Fibroblast of lung (primary cell): ENCODE data around the gene TSSC4. TPM values are rescaled to one million over a fixed set of nuclear protein-coding genes. Genes with fewer than 3 reads are reported as not detected.

Experiments used
- DNase-seq, 2 donors: peaks; one replicate each; pipeline versions ENCODE4 v3.0.0 to v3.0.0-alpha.2; 2010; ENCODE audit warnings: low read depth in 2 of 2
- H2AFZ ChIP-seq: 2 replicates; pipeline ENCODE4 v1.5.1; 2012; ENCODE audit warnings: low read length, control low read depth, inconsistent platforms
- H3K27ac ChIP-seq: 2 replicates; pipeline ENCODE4 v1.5.1; 2011; ENCODE audit warnings: low read length, control low read depth; ENCODE audit not compliant: insufficient read depth
- H3K27me3 ChIP-seq: 2 replicates; pipeline ENCODE4 v1.5.1; 2011; ENCODE audit warnings: mild to moderate bottlenecking, low read length; ENCODE audit not compliant: control insufficient read depth, insufficient read depth
- H3K36me3 ChIP-seq: 2 replicates; pipeline ENCODE4 v1.5.1; 2011; ENCODE audit warnings: low read length; ENCODE audit not compliant: control insufficient read depth, insufficient read depth
- H3K4me1 ChIP-seq: 2 replicates; pipeline ENCODE4 v1.5.1; 2011; ENCODE audit warnings: low read length; ENCODE audit not compliant: control insufficient read depth, insufficient read depth; ENCODE audit errors: extremely low read depth
- H3K4me2 ChIP-seq: 2 replicates; pipeline ENCODE4 v1.5.1; 2011; ENCODE audit warnings: low read length, control low read depth; ENCODE audit not compliant: insufficient read depth; ENCODE audit errors: extremely low read depth
- H3K4me3 ChIP-seq, 4 experiments: fragments of 200-600 bp in 1 of 4; sonication (generic) in 1 of 4; replicated peaks in 1 of 4; 2 replicates each; pipeline ENCODE4 v1.5.1; 2011 to 2016; ENCODE audit warnings: low read length in 4 of 4, low read depth in 3 of 4, mild to moderate bottlenecking in 3 of 4, control low read depth in 2 of 4, inconsistent platforms in 1 of 4, mixed read lengths in 1 of 4; ENCODE audit not compliant: insufficient read depth in 1 of 4; ENCODE audit errors: control extremely low read depth in 1 of 4
- H3K79me2 ChIP-seq: 2 replicates; pipeline ENCODE4 v1.5.1; 2012; ENCODE audit warnings: mild to moderate bottlenecking, low read length, inconsistent platforms; ENCODE audit not compliant: control insufficient read depth, insufficient read depth
- H3K9ac ChIP-seq: 2 replicates; pipeline ENCODE4 v1.5.1; 2011; ENCODE audit warnings: mild to moderate bottlenecking, low read length, control low read depth; ENCODE audit not compliant: insufficient read depth
- H3K9me3 ChIP-seq: 2 replicates; pipeline ENCODE4 v1.5.1; 2012; ENCODE audit warnings: low read depth, low read length; ENCODE audit not compliant: control insufficient read depth, insufficient read depth
- H4K20me1 ChIP-seq: 2 replicates; pipeline ENCODE4 v1.5.1; 2011; ENCODE audit warnings: low read length; ENCODE audit not compliant: control insufficient read depth, insufficient read depth; ENCODE audit errors: extremely low read depth
- EZH2 ChIP-seq: IDR thresholded peaks from 2 replicates; pipeline ENCODE4 v1.5.1; 2012; ENCODE audit warnings: low read length, control low read depth, mild to moderate bottlenecking; ENCODE audit errors: missing control alignments
- polyA plus RNA-seq, 2 donors: library from polyadenylated mRNA; depleted of rRNA in 1 of 2; stranded (reverse) in 1 of 2; unstranded in 1 of 2; fragments of >200 nt; gene quantifications; 2 replicates each; pipeline ENCODE4 v1.2.1, GENCODE V29; 2011 to 2012; ENCODE audit warnings: missing spikeins in 1 of 2
- total RNA-seq: library from RNA; depleted of rRNA; stranded (reverse); fragments of >200 nt; gene quantifications from 2 replicates; pipeline ENCODE4 v1.2.1, GENCODE V29; 2014
- TF ChIP-seq, protein P1 (sequence below), 2 donors: IDR thresholded peaks in 1 of 2; conservative IDR thresholded peaks in 1 of 2; 1 replicate in 1 of 2; 2 replicates in 1 of 2; pipeline ENCODE4 v1.5.1; 2011 to 2012; ENCODE audit warnings: low read length in 2 of 2, control low read depth in 1 of 2, inconsistent platforms in 1 of 2, low read depth in 1 of 2, mild to moderate bottlenecking in 1 of 2

The TSSC4 gene
- total and polyA plus RNA-seq, 2 donors (not counting 1 experiment from before 2014, with no cell fraction given), result 8.8 to 48.7 TPM

DNA sequence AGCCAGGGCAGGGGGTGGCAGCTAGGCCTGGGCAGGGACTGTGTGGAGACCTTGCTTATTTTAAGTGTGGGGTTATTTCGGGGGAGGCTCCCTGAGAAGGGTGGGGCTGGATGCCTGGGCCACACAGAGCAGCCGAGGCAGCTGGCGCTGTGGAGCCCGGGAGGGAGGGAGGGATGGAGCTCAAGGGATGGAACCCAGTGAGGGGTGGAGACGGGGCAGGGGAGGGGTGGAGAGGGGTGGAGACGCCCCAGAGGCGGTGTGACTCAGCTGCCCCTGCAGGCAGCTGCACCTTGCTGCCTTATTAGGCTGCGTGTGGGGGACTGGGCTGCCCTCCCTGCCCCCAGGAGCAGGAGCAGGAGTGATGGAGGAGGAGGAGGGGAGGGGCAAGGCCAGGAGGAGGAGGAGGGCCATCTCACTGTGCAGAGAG, 9.8 kb upstream of the TSSC4 start:
- Histone ChIP-seq H3K4me2 (no peak overlapping the region), H3K27me3 (no peaks in the 10 kb centered on the region), H3K36me3 (peaks cover 35% of the 10 kb centered on the region), H3K79me2 (peaks cover 84% of the 10 kb centered on the region), H2AFZ (no peak overlapping the region), H3K4me3 (no peak overlapping the region), H3K9ac (no peak overlapping the region), H4K20me1 (no peaks in the 10 kb centered on the region), H3K9me3 (no peaks in the 10 kb centered on the region), H3K27ac (peak overlapping the region; percentile 11), H3K4me1 (peaks cover 39% of the 10 kb centered on the region)
- TF ChIP-seq, protein P1, sequence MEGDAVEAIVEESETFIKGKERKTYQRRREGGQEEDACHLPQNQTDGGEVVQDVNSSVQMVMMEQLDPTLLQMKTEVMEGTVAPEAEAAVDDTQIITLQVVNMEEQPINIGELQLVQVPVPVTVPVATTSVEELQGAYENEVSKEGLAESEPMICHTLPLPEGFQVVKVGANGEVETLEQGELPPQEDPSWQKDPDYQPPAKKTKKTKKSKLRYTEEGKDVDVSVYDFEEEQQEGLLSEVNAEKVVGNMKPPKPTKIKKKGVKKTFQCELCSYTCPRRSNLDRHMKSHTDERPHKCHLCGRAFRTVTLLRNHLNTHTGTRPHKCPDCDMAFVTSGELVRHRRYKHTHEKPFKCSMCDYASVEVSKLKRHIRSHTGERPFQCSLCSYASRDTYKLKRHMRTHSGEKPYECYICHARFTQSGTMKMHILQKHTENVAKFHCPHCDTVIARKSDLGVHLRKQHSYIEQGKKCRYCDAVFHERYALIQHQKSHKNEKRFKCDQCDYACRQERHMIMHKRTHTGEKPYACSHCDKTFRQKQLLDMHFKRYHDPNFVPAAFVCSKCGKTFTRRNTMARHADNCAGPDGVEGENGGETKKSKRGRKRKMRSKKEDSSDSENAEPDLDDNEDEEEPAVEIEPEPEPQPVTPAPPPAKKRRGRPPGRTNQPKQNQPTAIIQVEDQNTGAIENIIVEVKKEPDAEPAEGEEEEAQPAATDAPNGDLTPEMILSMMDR (conservative IDR thresholded peaks at IDR 0.05 in 1 of 2, IDR thresholded peaks at IDR 0.05 in 1 of 2; ENCODE audit: low read depth in 1 of 2, low read length in 2 of 2), result no peak
- no peak for TF ChIP-seq EZH2
- DNase-seq, result peak; percentile 85

DNA sequence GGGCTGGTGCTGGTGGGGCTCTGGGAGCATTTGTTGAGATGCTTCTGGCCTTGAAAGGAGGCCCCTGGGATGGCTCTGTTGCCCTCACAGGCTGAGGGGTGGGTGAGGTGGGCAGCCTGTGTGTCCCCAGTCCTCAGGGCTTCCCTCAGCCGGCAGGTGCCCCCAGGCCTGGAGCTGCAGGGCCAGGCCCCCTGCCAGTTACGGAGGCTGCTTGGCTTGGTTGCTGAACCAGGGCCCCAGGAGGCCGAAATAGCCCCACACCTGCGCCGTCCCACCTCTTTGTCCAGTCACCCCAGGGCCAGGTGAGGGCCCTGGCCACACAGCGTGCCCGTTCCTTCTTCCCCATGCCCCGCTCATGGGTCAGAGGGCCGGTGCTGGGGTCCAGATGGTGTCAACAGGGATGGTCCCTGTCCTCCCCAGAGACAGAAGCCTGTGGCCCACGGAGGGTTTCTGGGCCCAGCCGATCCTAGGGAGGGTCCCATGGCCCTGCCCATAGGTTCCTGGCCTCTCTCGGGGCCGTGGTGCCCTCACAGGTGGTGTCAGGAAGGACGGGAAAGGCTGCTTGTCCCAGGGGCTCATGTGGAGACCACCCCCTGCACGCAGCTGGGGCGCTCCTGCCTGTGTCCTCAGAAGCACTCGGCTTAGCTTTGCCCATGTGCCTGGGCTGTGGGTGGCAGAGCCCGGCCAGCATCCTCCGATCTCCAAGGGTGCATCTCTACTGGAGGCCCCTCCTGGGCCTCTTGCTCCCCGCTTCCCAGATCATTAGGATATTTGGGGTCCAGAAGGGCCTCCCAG, 9.2 kb upstream of the TSSC4 start:
- H3K4me3 ChIP-seq, result no peak overlapping the region

DNA sequence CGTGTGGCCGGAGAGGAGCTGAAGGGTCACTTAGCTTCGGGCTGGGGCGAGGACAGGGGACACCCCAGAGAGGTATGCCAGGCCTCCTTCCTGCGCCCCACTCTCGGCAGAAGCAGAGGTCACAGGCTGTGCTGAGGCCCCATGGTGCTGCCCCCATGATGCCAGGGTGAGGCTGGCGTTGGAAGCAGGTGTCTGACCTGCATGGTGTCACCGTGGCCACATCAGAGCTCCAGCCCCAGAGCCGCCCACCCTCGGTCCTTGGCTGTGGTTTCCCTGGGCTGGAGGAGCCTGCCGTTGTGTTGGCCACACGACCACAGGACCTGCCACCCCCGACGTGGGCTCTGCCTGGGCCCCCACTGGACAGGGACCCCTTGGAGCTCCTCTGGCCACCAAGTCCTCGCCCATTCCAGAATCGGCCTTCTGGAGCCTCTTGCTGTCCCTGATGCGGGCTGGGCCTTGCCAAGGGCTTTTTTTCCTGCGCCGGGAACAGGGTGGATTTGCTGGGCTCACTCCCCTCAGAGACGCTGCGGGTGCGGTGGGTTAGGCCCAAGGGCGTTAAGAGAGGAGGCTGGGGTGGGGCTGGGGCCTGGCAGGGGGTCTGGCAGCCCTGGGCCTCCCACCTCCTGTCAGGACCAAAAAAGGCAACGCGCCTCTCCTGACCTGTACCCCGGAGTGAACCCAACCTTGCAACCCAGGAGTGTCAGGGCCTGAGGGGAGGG, 8.2 kb upstream of the TSSC4 start:
- Histone ChIP-seq H3K4me3 (no peak overlapping the region), H3K36me3 (peaks cover 45% of the 10 kb centered on the region), H4K20me1 (no peaks in the 10 kb centered on the region), H2AFZ (no peak overlapping the region), H3K27me3 (no peaks in the 10 kb centered on the region), H3K9me3 (no peaks in the 10 kb centered on the region), H3K4me2 (no peak overlapping the region), H3K9ac (no peak overlapping the region), H3K27ac (no peak overlapping the region), H3K79me2 (peaks cover 67% of the 10 kb centered on the region), H3K4me1 (peaks cover 24% of the 10 kb centered on the region)
- TF ChIP-seq EZH2, result no peak
- TF ChIP-seq, protein P1 (conservative IDR thresholded peaks at IDR 0.05 in 1 of 2, IDR thresholded peaks at IDR 0.05 in 1 of 2; ENCODE audit: low read depth in 1 of 2, low read length in 2 of 2), result no peak
- DNase-seq, result no peak

More for the DNA sequence above, 9.2 kb upstream of the TSSC4 start:
- peaks cover 33% of the 10 kb centered on the region for H3K4me1 ChIP-seq
- peaks cover 40% of the 10 kb centered on the region for H3K36me3 ChIP-seq
- TF ChIP-seq EZH2, result no peak
- TF ChIP-seq, protein P1 (conservative IDR thresholded peaks at IDR 0.05 in 1 of 2, IDR thresholded peaks at IDR 0.05 in 1 of 2; ENCODE audit: low read depth in 1 of 2, low read length in 2 of 2), result no peak
- no peaks in the 10 kb centered on the region for H4K20me1 ChIP-seq
- no peak for DNase-seq
- peak overlapping the region; percentile 7 for H3K9ac ChIP-seq
- H2AFZ ChIP-seq, result no peak overlapping the region
- no peaks in the 10 kb centered on the region for H3K27me3 ChIP-seq
- H3K27ac ChIP-seq, result peak overlapping the region; percentile 38
- H3K79me2 ChIP-seq, result peaks cover 77% of the 10 kb centered on the region
- no peaks in the 10 kb centered on the region for H3K9me3 ChIP-seq
- no peak overlapping the region for H3K4me2 ChIP-seq
